ENCODE results near the gene ZNF407. TPM values are rescaled to one million over a fixed set of nuclear protein-coding genes. Genes with fewer than 3 reads are reported as not detected.

ZNF407 gene
- polyA plus RNA-seq, 6 donors from 2014 or later: 1.6 to 9.5 (median 4.9) TPM

DNA sequence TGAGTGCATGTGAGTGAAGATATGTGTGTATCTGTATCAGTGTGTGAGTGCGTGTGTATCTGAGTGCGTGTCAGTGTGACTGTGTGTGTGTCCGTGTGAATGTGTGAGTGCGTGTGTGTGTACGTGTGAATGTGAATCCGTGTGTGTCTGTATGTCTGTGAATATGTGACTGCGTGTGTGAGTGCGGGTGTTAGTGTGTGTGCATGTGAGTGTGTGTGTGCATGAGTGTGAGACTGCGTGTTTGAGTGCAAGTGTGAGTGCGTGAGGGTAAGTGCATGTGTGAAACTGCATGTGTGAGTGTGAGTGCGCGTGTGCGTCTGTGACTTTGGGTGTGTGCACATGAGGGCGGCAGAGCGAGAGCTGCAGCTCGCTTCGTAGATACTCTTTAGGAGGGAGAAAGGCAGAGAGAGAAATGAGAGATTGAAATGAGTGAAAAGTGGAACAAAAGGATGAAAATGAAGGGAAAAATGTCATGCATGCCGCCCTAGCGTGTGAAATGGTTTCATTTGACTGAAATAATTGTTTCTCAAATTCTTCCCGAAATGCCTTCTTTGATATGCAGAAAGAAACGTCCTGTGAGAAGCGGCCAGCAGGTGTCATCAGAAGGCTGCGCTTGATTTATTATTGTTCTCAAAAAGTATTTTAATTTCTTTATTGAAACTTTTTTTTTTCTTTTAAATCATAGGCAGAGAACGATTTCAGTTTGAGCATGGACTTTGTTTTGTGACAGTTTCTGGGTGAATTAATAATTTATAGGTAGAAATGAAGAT lies 25.6 kb downstream of the ZNF407 start:
- Mint-ChIP-seq H3K9me3 (no peaks in the 10 kb centered on the region), H3K4me1 (peaks cover 11 to 16% (median 12%) of the 10 kb centered on the region in 3 donors), H3K27ac (no peak overlapping the region), H3K4me3 (no peak overlapping the region), H3K36me3 (no peaks in the 10 kb centered on the region), H3K27me3 (no peaks in the 10 kb centered on the region)
- no peak for ATAC-seq (ENCODE audit: low read depth in 2 of 2)
- DNase-seq: no peak

DNA sequence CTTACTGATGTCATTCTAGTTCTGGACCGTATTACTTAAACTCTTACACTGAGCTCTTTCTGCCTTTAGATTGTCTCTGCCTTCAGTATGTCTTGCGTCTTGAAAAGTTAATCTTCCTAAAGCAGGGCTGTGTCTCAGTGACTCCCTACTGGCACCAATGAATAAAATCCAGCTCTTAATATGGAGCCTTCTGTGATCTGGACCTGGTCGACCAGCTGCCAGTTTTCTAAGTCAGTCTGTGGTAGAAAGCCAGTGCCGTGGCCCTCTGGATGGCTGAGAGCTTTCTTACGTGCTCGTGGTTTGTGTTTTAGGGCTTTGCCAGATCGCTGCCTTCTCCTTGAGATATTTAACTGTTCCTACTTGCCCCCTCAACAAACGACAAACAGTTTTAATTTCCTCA lies 26.8 kb downstream of the ZNF407 start:
- no peaks in the 10 kb centered on the region for H3K9me3 Mint-ChIP-seq
- no peak overlapping the region for H3K4me3 Mint-ChIP-seq
- H3K4me1 Mint-ChIP-seq: peaks cover 11 to 16% (median 12%) of the 10 kb centered on the region in 3 donors

GRCh38 chr18:74625157-74625556 lies 27.5 kb downstream of the ZNF407 start:
- peaks cover 11 to 16% (median 12%) of the 10 kb centered on the region in 3 donors for H3K4me1 Mint-ChIP-seq
- H3K36me3 Mint-ChIP-seq: no peaks in the 10 kb centered on the region
- peak overlapping the region in 1 of 6 donors; percentile 32 for H3K27ac Mint-ChIP-seq
- DNase-seq: no peak
- no peaks in the 10 kb centered on the region for H3K27me3 Mint-ChIP-seq
- no peaks in the 10 kb centered on the region for H3K9me3 Mint-ChIP-seq
- ATAC-seq (ENCODE audit: low read depth in 2 of 2): no peak
- H3K4me3 Mint-ChIP-seq: no peak overlapping the region

More for the DNA sequence above, 26.8 kb downstream of the ZNF407 start:
- Mint-ChIP-seq H3K36me3 (no peaks in the 10 kb centered on the region), H3K27me3 (no peaks in the 10 kb centered on the region), H3K27ac (no peak overlapping the region)
- ATAC-seq (ENCODE audit: low read depth in 2 of 2) (no peak), DNase-seq (no peak)

- Mint-ChIP-seq H3K4me1 (peaks cover 12 to 16% (median 14%) of the 10 kb centered on the region in 3 donors), H3K36me3 (peaks cover 5 to 7% of the 10 kb centered on the region in 2 donors), H3K27ac (no peak overlapping the region), H3K4me3 (no peak overlapping the region), H3K9me3 (no peaks in the 10 kb centered on the region), H3K27me3 (no peaks in the 10 kb centered on the region)
- DNase-seq: no peak
- ATAC-seq (ENCODE audit: low read depth in 2 of 2): no peak
These were observed 28.6 kb downstream of the ZNF407 start for GRCh38 chr18:74626049-74626874.

GRCh38 chr18:74630804-74631203 lies 33.1 kb downstream of the ZNF407 start:
- Mint-ChIP-seq H3K4me3 (no peak overlapping the region), H3K4me1 (peaks cover 6 to 25% (median 23%) of the 10 kb centered on the region in 3 donors), H3K27me3 (no peaks in the 10 kb centered on the region), H3K27ac (peak overlapping the region in 2 of 6 donors; percentile 17 to 29), H3K36me3 (peaks cover 41 to 48% of the 10 kb centered on the region in 2 donors), H3K9me3 (no peaks in the 10 kb centered on the region)
- ATAC-seq (ENCODE audit: low read depth in 2 of 2): no peak
- no peak for DNase-seq

- peak overlapping the region in 1 of 6 donors; percentile 29 for H3K27ac Mint-ChIP-seq
- peaks cover 6 to 25% (median 23%) of the 10 kb centered on the region in 3 donors for H3K4me1 Mint-ChIP-seq
- H3K36me3 Mint-ChIP-seq: peaks cover 41 to 48% of the 10 kb centered on the region in 2 donors
- no peaks in the 10 kb centered on the region for H3K9me3 Mint-ChIP-seq
- no peaks in the 10 kb centered on the region for H3K27me3 Mint-ChIP-seq
- ATAC-seq (ENCODE audit: low read depth in 2 of 2) (no peak), DNase-seq (no peak)
- H3K4me3 Mint-ChIP-seq: no peak overlapping the region
These were observed 33.5 kb downstream of the ZNF407 start for GRCh38 chr18:74631212-74631611.

- no peak for DNase-seq
- Mint-ChIP-seq H3K4me3 (no peak overlapping the region), H3K4me1 (peaks cover 6 to 24% (median 23%) of the 10 kb centered on the region in 3 donors), H3K27me3 (no peaks in the 10 kb centered on the region), H3K27ac (peak overlapping the region in 1 of 6 donors; percentile 9), H3K9me3 (no peaks in the 10 kb centered on the region), H3K36me3 (peaks cover 41 to 48% of the 10 kb centered on the region in 2 donors)
- ATAC-seq (ENCODE audit: low read depth in 2 of 2): no peak
These were observed 34.1 kb downstream of the ZNF407 start for GRCh38 chr18:74631623-74632350.

GRCh38 chr18:74632351-74632679 lies 34.6 kb downstream of the ZNF407 start:
- Mint-ChIP-seq H3K36me3 (peaks cover 41 to 48% of the 10 kb centered on the region in 2 donors), H3K27ac (no peak overlapping the region), H3K4me3 (no peak overlapping the region), H3K27me3 (no peaks in the 10 kb centered on the region), H3K9me3 (no peaks in the 10 kb centered on the region), H3K4me1 (peaks cover 2 to 22% (median 18%) of the 10 kb centered on the region in 3 donors)
- no peak for DNase-seq
- no peak for ATAC-seq (ENCODE audit: low read depth in 2 of 2)

- peaks cover under 1 to 19% (median 13%) of the 10 kb centered on the region in 3 donors for H3K4me1 Mint-ChIP-seq
- H3K27ac Mint-ChIP-seq: no peak overlapping the region
- H3K36me3 Mint-ChIP-seq: peaks cover 41 to 48% of the 10 kb centered on the region in 2 donors
- H3K4me3 Mint-ChIP-seq: no peak overlapping the region
- DNase-seq: no peak
- H3K9me3 Mint-ChIP-seq: no peaks in the 10 kb centered on the region
- ATAC-seq (ENCODE audit: low read depth in 2 of 2): no peak
- H3K27me3 Mint-ChIP-seq: no peaks in the 10 kb centered on the region
These were observed 35.2 kb downstream of the ZNF407 start for GRCh38 chr18:74632856-74633255.

DNA sequence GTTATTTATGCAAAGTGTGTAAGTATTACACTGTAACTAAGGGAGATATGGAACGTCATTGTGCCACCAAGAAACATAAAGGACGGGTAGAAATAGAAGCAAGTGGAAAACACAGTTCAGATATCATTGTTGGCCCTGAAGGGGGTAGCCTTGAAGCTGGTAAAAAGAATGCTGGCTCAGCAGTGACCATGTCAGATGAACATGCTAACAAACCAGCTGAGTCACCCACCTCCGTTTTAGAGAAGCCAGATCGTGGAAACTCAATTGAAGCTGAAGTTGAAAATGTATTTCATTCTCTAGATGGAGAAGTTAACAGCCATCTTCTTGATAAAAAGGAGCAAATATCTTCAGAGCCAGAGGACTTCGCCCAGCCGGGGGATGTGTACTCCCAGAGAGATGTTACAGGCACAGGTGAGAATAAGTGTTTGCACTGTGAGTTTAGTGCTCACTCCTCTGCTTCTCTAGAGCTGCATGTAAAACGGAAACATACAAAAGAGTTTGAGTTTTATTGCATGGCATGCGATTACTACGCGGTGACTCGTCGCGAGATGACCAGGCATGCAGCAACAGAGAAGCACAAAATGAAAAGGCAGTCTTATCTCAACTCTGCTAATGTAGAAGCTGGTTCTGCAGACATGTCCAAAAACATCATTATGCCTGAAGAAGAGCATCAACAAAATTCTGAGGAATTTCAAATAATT lies 36.1 kb downstream of the ZNF407 start:
- no peak for DNase-seq
- H3K27ac Mint-ChIP-seq: no peak overlapping the region
- H3K4me3 Mint-ChIP-seq: no peak overlapping the region
- no peaks in the 10 kb centered on the region for H3K27me3 Mint-ChIP-seq
- no peak for ATAC-seq (ENCODE audit: low read depth in 2 of 2)
- H3K4me1 Mint-ChIP-seq: peaks cover 0 to 18% (median 11%) of the 10 kb centered on the region in 3 donors
- H3K36me3 Mint-ChIP-seq: peaks cover 41 to 48% of the 10 kb centered on the region in 2 donors
- H3K9me3 Mint-ChIP-seq: no peaks in the 10 kb centered on the region

- no peaks in the 10 kb centered on the region for H3K9me3 Mint-ChIP-seq
- no peaks in the 10 kb centered on the region for H3K27me3 Mint-ChIP-seq
- peak overlapping the region in 3 of 6 donors; percentile 31 to 86 (median 48) for H3K27ac Mint-ChIP-seq
- H3K4me1 Mint-ChIP-seq: peaks cover 0 to 18% (median 11%) of the 10 kb centered on the region in 3 donors
- no peak overlapping the region for H3K4me3 Mint-ChIP-seq
- H3K36me3 Mint-ChIP-seq: peaks cover 41 to 48% of the 10 kb centered on the region in 2 donors
- ATAC-seq (ENCODE audit: low read depth in 2 of 2) (no peak), DNase-seq (no peak)
These were observed 37.7 kb downstream of the ZNF407 start for GRCh38 chr18:74635224-74635975.

DNA sequence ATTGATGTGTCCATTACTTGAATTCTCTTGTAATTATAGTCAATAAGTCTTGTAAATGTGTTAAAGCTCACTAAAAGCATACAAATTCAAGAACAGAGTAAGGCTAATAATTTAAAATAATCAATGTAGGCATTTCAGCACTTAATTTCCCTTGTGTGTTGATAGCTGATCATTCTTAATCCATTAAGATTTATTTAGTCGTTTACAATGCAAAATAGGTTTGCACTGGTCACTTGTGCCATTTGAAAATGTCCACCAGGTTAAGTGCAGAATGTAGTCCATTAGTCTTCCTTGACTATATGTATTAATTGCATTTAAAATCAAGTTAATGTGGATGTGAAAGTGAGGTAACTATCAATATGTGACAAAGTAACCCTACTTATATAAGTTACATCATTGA lies 39.4 kb downstream of the ZNF407 start:
- Mint-ChIP-seq H3K4me3 (no peak overlapping the region), H3K27me3 (no peaks in the 10 kb centered on the region), H3K27ac (no peak overlapping the region), H3K36me3 (peaks cover 33 to 36% of the 10 kb centered on the region in 2 donors), H3K4me1 (peaks cover 0 to 11% (median 9%) of the 10 kb centered on the region in 3 donors), H3K9me3 (no peaks in the 10 kb centered on the region)
- no peak for ATAC-seq (ENCODE audit: low read depth in 2 of 2)
- DNase-seq: no peak
